MM.1S (cell line): ENCODE measurements around the gene KCNMA1.

Experiments
- DNase-seq: peaks from one replicate; pipeline ENCODE4 v3.0.0-alpha.2; 2015
- H2AFZ ChIP-seq: fragments of 300-600 bp; sonication (generic); 2 replicates; pipeline ENCODE4 v1.6.0; 2016; ENCODE audit warnings: antibody characterized with exemption, low read length
- H3F3A ChIP-seq: fragments of 300-600 bp; sonication (generic); 2 replicates; pipeline ENCODE4 v1.6.1; 2016; ENCODE audit warnings: mild to moderate bottlenecking, antibody characterized with exemption, low read length, moderate library complexity, mixed read lengths; ENCODE audit not compliant: insufficient read depth
- H3K27ac ChIP-seq: fragments of 300-600 bp; sonication (generic); 2 replicates; pipeline ENCODE4 v1.5.1; 2016; ENCODE audit warnings: mild to moderate bottlenecking, low read length
- H3K27me3 ChIP-seq: fragments of 300-600 bp; sonication (generic); replicated peaks from 2 replicates; pipeline ENCODE4 v1.6.0; 2016; ENCODE audit warnings: low read length; ENCODE audit not compliant: insufficient read depth
- H3K36me3 ChIP-seq: fragments of 300-600 bp; sonication (generic); replicated peaks from 2 replicates; pipeline ENCODE4 v1.6.1; 2016; ENCODE audit warnings: mild to moderate bottlenecking, low read length, mixed read lengths; ENCODE audit not compliant: insufficient read depth
- H3K4me1 ChIP-seq: fragments of 300-600 bp; sonication (generic); 2 replicates; pipeline ENCODE4 v1.6.1; 2016; ENCODE audit warnings: low read length, mixed read lengths
- H3K4me2 ChIP-seq: fragments of 300-600 bp; sonication (generic); 2 replicates; pipeline ENCODE4 v1.6.0; 2016; ENCODE audit warnings: low read depth, low read length
- H3K4me3 ChIP-seq: fragments of 300-600 bp; sonication (generic); 2 replicates; pipeline ENCODE4 v1.5.1; 2016; ENCODE audit warnings: low read length, mixed read lengths
- H3K79me2 ChIP-seq: fragments of 300-600 bp; sonication (generic); 2 replicates; pipeline ENCODE4 v1.6.1; 2016; ENCODE audit warnings: mixed run types, low read length, mixed read lengths
- H3K9ac ChIP-seq: fragments of 300-600 bp; sonication (generic); 2 replicates; pipeline ENCODE4 v1.6.1; 2016; ENCODE audit warnings: low read length, mixed read lengths
- H3K9me2 ChIP-seq: fragments of 300-600 bp; sonication (generic); replicated peaks from 2 replicates; pipeline ENCODE4 v1.6.1; 2016; ENCODE audit warnings: mild to moderate bottlenecking, low read length, mixed read lengths; ENCODE audit not compliant: insufficient read depth
- H3K9me3 ChIP-seq: fragments of 300-600 bp; sonication (generic); replicated peaks from 2 replicates; pipeline ENCODE4 v1.6.1; 2016; ENCODE audit warnings: mild to moderate bottlenecking, low read length, mixed read lengths; ENCODE audit not compliant: insufficient read depth
- H4K20me1 ChIP-seq: fragments of 300-600 bp; sonication (generic); 2 replicates; pipeline ENCODE4 v1.6.1; 2016; ENCODE audit warnings: mild to moderate bottlenecking, low read length, moderate library complexity, mixed read lengths; ENCODE audit not compliant: insufficient read depth
- CTCF ChIP-seq: fragments of 300-600 bp; sonication (generic); IDR thresholded peaks from 2 replicates; pipeline ENCODE4 v1.5.1; 2016; ENCODE audit warnings: antibody characterized with exemption, low read length, mixed read lengths
- EZH2 ChIP-seq: fragments of 300-600 bp; sonication (generic); optimal IDR thresholded peaks from 2 replicates; pipeline ENCODE3; 2017; ENCODE audit warnings: low read depth, mild to moderate bottlenecking, antibody characterized with exemption, low read length, mixed read lengths
- EZH2phosphoT487 ChIP-seq: fragments of 300-600 bp; sonication (generic); IDR thresholded peaks from 2 replicates; pipeline ENCODE4 v1.6.1; 2018; ENCODE audit warnings: antibody characterized with exemption, low read length

KCNMA1 gene

GRCh38 chr10:77179015-77179695, 458.5 kb downstream of the KCNMA1 start:
- H3F3A ChIP-seq: peaks cover 37% of the 10 kb centered on the region
- no peak overlapping the region for H2AFZ ChIP-seq
- no peaks in the 10 kb centered on the region for H4K20me1 ChIP-seq
- no peaks in the 10 kb centered on the region for H3K9me2 ChIP-seq
- DNase-seq: no peak
- H3K79me2 ChIP-seq: no peaks in the 10 kb centered on the region
- no peak overlapping the region for H3K9ac ChIP-seq
- peaks cover 45% of the 10 kb centered on the region for H3K4me1 ChIP-seq
- no peaks in the 10 kb centered on the region for H3K9me3 ChIP-seq
- no peaks in the 10 kb centered on the region for H3K27me3 ChIP-seq
- no peaks in the 10 kb centered on the region for H3K36me3 ChIP-seq
- no peak for TF ChIP-seq EZH2
- TF ChIP-seq CTCF: no peak
- TF ChIP-seq EZH2phosphoT487: no peak
- no peak overlapping the region for H3K4me2 ChIP-seq
- no peak overlapping the region for H3K27ac ChIP-seq
- H3K4me3 ChIP-seq: no peak overlapping the region

- peak; percentile 43 for DNase-seq
- Histone ChIP-seq H4K20me1 (no peaks in the 10 kb centered on the region), H3K4me1 (peaks cover 47% of the 10 kb centered on the region), H3F3A (peaks cover 38% of the 10 kb centered on the region), H3K4me3 (no peak overlapping the region), H2AFZ (0 out of 2 replicates have a peak overlapping the region, but pooled peaks have one; percentile 2), H3K9me3 (no peaks in the 10 kb centered on the region), H3K9me2 (no peaks in the 10 kb centered on the region), H3K27ac (peak overlapping the region; percentile 94), H3K4me2 (peak overlapping the region; percentile 51), H3K79me2 (no peaks in the 10 kb centered on the region), H3K36me3 (no peaks in the 10 kb centered on the region), H3K9ac (peak overlapping the region; percentile 43; the same call in 1 of the 2 replicates), H3K27me3 (no peaks in the 10 kb centered on the region)
- no peak for TF ChIP-seq CTCF
These were observed 460.0 kb downstream of the KCNMA1 start for GRCh38 chr10:77177589-77177988.

- H3K9me2 ChIP-seq: no peaks in the 10 kb centered on the region
- no peak overlapping the region for H3K4me3 ChIP-seq
- TF ChIP-seq EZH2phosphoT487 (no peak), EZH2 (no peak), CTCF (no peak)
- H3K36me3 ChIP-seq: no peaks in the 10 kb centered on the region
- no peaks in the 10 kb centered on the region for H3K27me3 ChIP-seq
- no peaks in the 10 kb centered on the region for H4K20me1 ChIP-seq
- H3K9me3 ChIP-seq: no peaks in the 10 kb centered on the region
- H3K4me2 ChIP-seq: peak overlapping the region; percentile 51
- peak overlapping the region; percentile 43; the same call in 1 of the 2 replicates for H3K9ac ChIP-seq
- H2AFZ ChIP-seq: no peak overlapping the region
- H3F3A ChIP-seq: peaks cover 38% of the 10 kb centered on the region
- peaks cover 47% of the 10 kb centered on the region for H3K4me1 ChIP-seq
- DNase-seq: no peak
- H3K27ac ChIP-seq: peak overlapping the region; percentile 94
- no peaks in the 10 kb centered on the region for H3K79me2 ChIP-seq
These were observed 460.4 kb downstream of the KCNMA1 start for GRCh38 chr10:77177161-77177560.
